Spleen (tissue), 7 donors: ENCODE measurements around the gene LIG3.

Experiments
- POLR2AphosphoS5 ChIP-seq, 3 donors: sonication (generic); formaldehyde crosslinking; IDR thresholded peaks; one replicate each; pipeline ENCODE4 v1.5.1; 2017; ENCODE audit warnings: antibody characterized with exemption in 3 of 3
- TF ChIP-seq, protein P1 (sequence below), 11 experiments: fragments of 200-600 bp in 7 of 11; fragments of 450-650 bp in 4 of 11; sonication (generic) in 4 of 11; IDR thresholded peaks in 8 of 11; conservative IDR thresholded peaks in 3 of 11; 1 replicate in 7 of 11; 2 replicates in 4 of 11; pipeline versions ENCODE4 v1.4.0 to v1.8.0; 2016 to 2021; ENCODE audit warnings: antibody characterized with exemption in 11 of 11, inconsistent platforms in 4 of 11, mild to moderate bottlenecking in 1 of 11
- donor health status: DM: no; HTN: no; CAD: no; lungs with moderate emphysema.
- donor health status: DM: no; HTN: no; CAD: no.
- donor health status: DM: no; HTN: no; CAD: no.

DNA sequence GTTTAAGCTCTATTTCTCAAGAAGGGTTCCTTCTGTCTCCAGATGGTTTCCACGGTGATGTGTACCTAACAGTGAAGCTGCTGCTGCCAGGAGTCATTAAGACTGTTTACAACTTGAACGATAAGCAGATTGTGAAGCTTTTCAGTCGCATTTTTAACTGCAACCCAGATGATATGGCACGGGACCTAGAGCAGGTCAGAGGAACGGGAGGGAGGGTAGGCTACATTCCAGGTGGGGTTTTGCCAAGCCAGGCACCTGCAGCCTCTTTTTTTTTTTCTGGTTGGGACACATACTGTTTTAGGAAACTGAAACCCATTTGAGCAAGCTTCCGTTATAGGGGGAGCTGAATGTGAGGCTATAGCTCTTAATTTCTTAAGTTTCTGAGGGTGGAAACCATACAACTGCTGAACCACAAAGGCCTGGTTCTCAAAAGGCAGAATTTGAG, 10.6 kb downstream of the LIG3 start:
- TF ChIP-seq, protein P1, sequence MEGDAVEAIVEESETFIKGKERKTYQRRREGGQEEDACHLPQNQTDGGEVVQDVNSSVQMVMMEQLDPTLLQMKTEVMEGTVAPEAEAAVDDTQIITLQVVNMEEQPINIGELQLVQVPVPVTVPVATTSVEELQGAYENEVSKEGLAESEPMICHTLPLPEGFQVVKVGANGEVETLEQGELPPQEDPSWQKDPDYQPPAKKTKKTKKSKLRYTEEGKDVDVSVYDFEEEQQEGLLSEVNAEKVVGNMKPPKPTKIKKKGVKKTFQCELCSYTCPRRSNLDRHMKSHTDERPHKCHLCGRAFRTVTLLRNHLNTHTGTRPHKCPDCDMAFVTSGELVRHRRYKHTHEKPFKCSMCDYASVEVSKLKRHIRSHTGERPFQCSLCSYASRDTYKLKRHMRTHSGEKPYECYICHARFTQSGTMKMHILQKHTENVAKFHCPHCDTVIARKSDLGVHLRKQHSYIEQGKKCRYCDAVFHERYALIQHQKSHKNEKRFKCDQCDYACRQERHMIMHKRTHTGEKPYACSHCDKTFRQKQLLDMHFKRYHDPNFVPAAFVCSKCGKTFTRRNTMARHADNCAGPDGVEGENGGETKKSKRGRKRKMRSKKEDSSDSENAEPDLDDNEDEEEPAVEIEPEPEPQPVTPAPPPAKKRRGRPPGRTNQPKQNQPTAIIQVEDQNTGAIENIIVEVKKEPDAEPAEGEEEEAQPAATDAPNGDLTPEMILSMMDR (IDR thresholded peaks at IDR 0.05 in 8 of 11, conservative IDR thresholded peaks at IDR 0.05 in 3 of 11) = no peak
- no peak for TF ChIP-seq POLR2AphosphoS5 (IDR thresholded peaks at IDR 0.05)
